ENCODE data around the gene CAPN12.
A peak's percentile ranks its signal among the peaks of the same experiment; 100 is the strongest.

The CAPN12 gene

DNA sequence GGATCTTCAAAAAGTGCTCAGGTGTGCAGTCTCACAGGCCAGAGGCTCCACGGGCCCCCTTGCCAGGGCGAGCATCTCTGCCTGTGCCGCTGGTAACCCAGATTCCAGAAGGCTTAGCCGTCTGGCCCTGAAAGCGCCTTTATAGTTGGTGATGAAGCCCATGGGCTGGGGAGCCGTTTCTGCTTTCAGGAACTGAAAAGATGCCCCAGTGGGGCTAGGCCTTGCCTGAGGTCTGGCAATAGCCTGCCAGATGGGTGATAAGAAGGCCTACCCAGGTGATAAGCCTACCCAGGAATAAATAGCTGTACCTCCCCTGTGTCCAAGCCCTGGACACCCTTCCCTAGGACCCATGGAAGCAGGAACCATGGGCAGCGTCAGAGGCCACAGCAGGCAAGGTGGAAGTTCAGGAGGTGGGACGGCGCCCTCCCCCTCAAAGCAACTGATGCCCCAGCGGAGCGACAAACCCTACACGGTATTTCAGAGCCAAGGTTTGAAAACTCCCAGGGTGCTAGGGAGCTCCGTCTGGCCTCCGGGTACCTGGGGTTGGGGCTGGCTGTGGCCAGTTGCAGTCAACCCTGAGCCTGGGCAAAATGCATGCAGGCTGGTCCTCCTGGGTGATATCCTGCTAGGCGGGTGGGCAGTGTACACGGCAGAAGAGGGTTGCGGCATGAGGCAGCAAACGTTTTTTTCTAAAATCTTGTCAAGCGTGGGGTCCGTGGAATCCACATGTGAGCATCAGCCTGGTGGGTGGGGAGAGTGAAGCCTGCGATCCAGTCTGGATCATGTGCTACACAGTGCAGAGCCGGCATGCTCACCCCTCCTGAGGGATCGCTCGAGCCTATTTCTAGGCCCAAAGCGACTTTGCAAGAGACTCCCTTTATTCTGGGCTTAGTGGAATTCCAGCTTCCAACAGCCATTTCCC lies 51.6 kb downstream of the CAPN12 start:
- WGBS, 2 experiments (ENCODE audit: insufficient coverage in 2 of 2): 78 to 80% methylated on average over 22 to 23 of the region's 25 CpGs
- Histone ChIP-seq H3K9me3 (ENCODE audit: control insufficient read depth, low read length) (no peaks in the 10 kb centered on the region), H3K36me3 (ENCODE audit: control insufficient read depth, insufficient read depth, low read length) (peaks cover 70% of the 10 kb centered on the region), H3K4me1 (ENCODE audit: control insufficient read depth, insufficient read depth, low read length, poor library complexity, severe bottlenecking) (peaks cover 66% of the 10 kb centered on the region), H3K27ac (ENCODE audit: low read depth, low read length, severe bottlenecking) (peak overlapping the region; percentile 97), H3K4me3 (ENCODE audit: extremely low read depth, insufficient read depth, low read length, poor library complexity, severe bottlenecking) (peak overlapping the region; percentile 3)

DNA sequence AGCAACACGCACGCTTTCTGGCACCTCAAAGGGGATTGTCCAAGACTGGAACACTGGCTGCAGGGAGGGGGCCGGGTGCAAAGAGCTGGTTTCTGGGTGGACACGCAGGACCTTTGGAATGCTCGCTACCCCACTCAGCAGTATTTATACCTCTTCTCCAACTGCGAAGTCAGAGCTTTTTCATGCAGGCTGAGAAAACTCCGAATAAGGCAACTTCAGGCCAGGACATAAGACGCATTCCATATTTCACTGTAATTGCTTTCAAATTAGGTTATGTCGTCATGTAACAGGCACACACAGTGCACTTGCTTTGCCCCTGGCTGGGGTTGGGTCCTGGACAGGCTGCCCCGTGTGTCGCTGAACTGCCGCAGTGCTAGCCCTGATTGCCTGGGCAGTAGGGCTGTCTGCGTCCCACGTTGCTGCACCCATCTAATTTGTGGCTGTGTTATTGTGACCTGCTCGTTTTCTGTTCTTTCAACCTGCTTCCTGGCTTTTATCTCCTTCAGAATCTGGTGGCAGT lies 52.3 kb downstream of the CAPN12 start:
- Histone ChIP-seq H3K27ac (ENCODE audit: low read depth, low read length, severe bottlenecking) (peak overlapping the region; percentile 97), H3K4me3 (ENCODE audit: extremely low read depth, insufficient read depth, low read length, poor library complexity, severe bottlenecking) (no peak overlapping the region), H3K4me1 (ENCODE audit: control insufficient read depth, insufficient read depth, low read length, poor library complexity, severe bottlenecking) (peaks cover 60% of the 10 kb centered on the region), H3K36me3 (ENCODE audit: control insufficient read depth, insufficient read depth, low read length) (peaks cover 70% of the 10 kb centered on the region), H3K9me3 (ENCODE audit: control insufficient read depth, low read length) (no peaks in the 10 kb centered on the region)
- 90 to 94% methylated on average over 14 of the region's 15 CpGs for WGBS, 2 experiments (ENCODE audit: insufficient coverage in 2 of 2)

DNA sequence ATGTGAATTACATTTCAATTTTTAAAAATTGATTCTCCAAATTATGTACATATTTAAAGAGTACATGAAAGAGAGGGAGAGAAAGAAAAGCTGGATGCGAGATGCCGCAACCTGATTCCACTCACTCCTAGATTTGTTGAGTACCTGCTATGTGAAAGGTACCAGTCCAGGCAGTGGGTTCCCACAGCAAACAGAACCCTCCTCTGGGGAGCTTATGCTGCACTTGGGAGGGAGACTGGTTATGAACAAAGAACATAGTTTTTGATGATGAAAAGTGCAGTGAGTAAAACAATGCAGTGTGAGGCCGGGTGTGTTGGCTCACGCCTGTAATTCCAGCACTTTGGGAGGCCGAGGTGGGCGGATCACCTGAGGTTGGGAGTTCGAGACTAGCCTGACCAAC lies 53.4 kb downstream of the CAPN12 start:
- 90 to 97% methylated on average over 5 of the region's 7 CpGs for WGBS, 2 experiments (ENCODE audit: insufficient coverage in 2 of 2)
- Histone ChIP-seq H3K36me3 (ENCODE audit: control insufficient read depth, insufficient read depth, low read length) (peaks cover 69% of the 10 kb centered on the region), H3K4me3 (ENCODE audit: extremely low read depth, insufficient read depth, low read length, poor library complexity, severe bottlenecking) (no peak overlapping the region), H3K27ac (ENCODE audit: low read depth, low read length, severe bottlenecking) (peak overlapping the region; percentile 57), H3K9me3 (ENCODE audit: control insufficient read depth, low read length) (no peaks in the 10 kb centered on the region), H3K4me1 (ENCODE audit: control insufficient read depth, insufficient read depth, low read length, poor library complexity, severe bottlenecking) (peaks cover 67% of the 10 kb centered on the region)

DNA sequence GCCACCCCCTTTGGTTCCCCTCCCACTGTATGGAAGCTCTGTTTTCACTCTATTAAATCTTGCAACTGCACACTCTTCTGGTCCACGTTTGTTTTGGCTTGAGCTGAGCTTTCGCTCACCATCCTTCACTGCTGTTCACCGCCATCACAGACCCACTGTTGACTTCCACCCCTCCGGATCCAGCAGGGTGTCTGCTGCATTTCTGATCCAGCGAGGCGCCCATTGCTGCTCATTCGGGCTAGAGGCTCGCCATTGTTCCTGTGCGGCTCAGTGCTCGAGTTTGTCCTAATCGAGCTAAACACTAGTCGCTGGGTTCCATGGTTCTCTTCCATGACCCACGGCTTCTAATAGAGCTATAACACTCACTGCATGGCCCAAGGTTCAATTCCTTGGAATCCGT lies 54.1 kb downstream of the CAPN12 start:
- Histone ChIP-seq H3K9me3 (ENCODE audit: control insufficient read depth, low read length) (no peaks in the 10 kb centered on the region), H3K4me3 (ENCODE audit: extremely low read depth, insufficient read depth, low read length, poor library complexity, severe bottlenecking) (no peak overlapping the region), H3K27ac (ENCODE audit: low read depth, low read length, severe bottlenecking) (peak overlapping the region; percentile 57), H3K36me3 (ENCODE audit: control insufficient read depth, insufficient read depth, low read length) (peaks cover 69% of the 10 kb centered on the region), H3K4me1 (ENCODE audit: control insufficient read depth, insufficient read depth, low read length, poor library complexity, severe bottlenecking) (peaks cover 67% of the 10 kb centered on the region)
- 90 to 94% methylated on average over 13 to 14 of the region's 14 CpGs for WGBS, 2 experiments (ENCODE audit: insufficient coverage in 2 of 2)

DNA sequence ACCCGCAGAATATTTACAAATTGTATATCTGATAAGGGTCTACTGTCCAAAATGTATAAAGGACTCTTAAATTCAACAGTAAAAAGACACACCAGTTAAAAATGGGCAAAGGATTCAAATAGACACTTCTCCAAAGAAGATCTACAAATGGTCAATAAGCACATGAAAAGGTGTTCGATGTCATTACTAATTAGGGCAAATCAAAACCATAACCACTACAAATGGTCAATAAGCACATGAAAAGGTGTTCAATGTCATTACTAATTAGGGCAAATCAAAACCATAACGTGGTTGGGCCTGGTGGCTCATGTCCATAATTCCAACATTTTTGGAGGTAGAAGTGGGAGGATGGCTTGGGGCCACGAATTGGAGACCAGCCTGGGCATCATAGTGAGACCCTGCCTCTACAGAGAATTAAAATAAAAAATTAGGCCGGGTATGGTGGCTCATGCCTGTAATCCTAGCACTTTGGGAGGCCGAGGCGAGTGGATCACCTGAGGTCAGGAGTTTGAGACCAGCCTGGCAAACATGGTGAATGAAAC lies 56.4 kb downstream of the CAPN12 start:
- no peaks in the 10 kb centered on the region for H3K9me3 ChIP-seq (ENCODE audit: control insufficient read depth, low read length)
- WGBS, 2 experiments (ENCODE audit: insufficient coverage in 2 of 2): 95 to 100% methylated on average over 2 to 3 of the region's 7 CpGs
- H3K36me3 ChIP-seq (ENCODE audit: control insufficient read depth, insufficient read depth, low read length): peaks cover 60% of the 10 kb centered on the region
- H3K27ac ChIP-seq (ENCODE audit: low read depth, low read length, severe bottlenecking): no peak overlapping the region
- no peak overlapping the region for H3K4me3 ChIP-seq (ENCODE audit: extremely low read depth, insufficient read depth, low read length, poor library complexity, severe bottlenecking)
- peaks cover 68% of the 10 kb centered on the region for H3K4me1 ChIP-seq (ENCODE audit: control insufficient read depth, insufficient read depth, low read length, poor library complexity, severe bottlenecking)

DNA sequence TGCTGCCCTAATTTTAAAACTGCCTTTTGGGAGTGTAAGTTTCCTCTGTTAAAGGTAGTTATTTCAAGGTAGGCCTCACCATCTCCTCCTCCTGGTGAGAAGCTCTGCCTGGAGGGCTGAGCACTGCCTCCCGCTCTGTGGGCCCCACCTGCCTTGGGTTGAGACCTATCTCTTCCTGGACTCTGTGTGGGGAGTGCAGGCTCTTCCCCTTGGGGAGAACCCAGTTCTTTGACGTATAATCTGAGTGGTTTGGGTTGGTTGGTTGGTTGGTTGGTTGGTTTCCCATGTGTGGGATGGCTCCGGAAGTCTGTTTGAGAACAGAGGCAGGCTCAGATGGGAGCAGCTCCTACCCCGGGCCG lies 57.8 kb downstream of the CAPN12 start:
- Histone ChIP-seq H3K36me3 (ENCODE audit: control insufficient read depth, insufficient read depth, low read length) (peaks cover 64% of the 10 kb centered on the region), H3K4me1 (ENCODE audit: control insufficient read depth, insufficient read depth, low read length, poor library complexity, severe bottlenecking) (peaks cover 59% of the 10 kb centered on the region), H3K27ac (ENCODE audit: low read depth, low read length, severe bottlenecking) (peak overlapping the region; percentile 91), H3K4me3 (ENCODE audit: extremely low read depth, insufficient read depth, low read length, poor library complexity, severe bottlenecking) (no peak overlapping the region), H3K9me3 (ENCODE audit: control insufficient read depth, low read length) (no peaks in the 10 kb centered on the region)
- WGBS, 2 experiments (ENCODE audit: insufficient coverage in 2 of 2): 100% methylated on average over 2 of the region's 5 CpGs; no CpG with 5 or more reads in 1 of the 2 experiments

DNA sequence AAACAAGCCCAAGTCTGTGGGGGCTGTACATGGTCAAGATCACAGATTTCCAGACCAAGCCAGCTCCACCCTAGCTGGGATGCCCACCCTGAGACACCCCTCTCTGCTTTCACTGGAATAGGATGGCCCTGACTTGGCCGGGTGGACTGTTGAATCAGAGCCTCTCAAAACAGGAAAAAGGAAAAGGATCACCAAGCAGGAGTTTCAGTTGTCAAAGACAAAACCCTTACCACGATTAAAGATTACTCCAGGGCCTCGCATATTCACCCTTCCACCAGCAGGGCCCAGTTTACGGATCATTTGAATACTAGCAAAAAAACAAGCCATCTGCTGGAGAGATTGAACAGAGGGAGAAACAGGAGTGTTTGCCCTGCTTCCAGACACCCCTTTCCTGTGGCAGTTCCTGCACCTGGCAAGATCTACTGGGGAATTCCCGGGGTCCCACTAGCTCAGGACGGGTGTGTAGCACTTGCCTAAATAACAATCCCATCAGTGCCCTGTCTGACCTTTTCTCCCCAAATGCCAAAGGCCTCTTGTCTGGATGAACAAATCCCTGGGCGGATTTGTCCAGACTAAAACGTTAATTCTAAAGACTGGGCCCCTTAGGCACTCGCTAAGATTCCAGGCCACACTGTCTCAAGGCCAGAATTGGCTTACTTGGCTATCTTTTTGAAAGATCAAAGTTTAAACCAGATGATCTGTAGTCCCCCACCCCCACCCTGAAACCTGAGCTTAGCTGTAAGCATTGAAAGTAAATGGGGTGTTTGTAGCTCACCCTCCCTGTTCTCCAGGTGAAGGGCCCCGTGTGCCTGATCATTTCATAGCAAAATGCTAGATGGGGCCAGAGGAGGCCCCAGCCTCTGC lies 58.4 kb downstream of the CAPN12 start:
- H3K4me3 ChIP-seq (ENCODE audit: extremely low read depth, insufficient read depth, low read length, poor library complexity, severe bottlenecking): no peak overlapping the region
- H3K4me1 ChIP-seq (ENCODE audit: control insufficient read depth, insufficient read depth, low read length, poor library complexity, severe bottlenecking): peaks cover 57% of the 10 kb centered on the region
- 51 to 56% methylated on average over 5 of the region's 10 CpGs for WGBS, 2 experiments (ENCODE audit: insufficient coverage in 2 of 2)
- H3K36me3 ChIP-seq (ENCODE audit: control insufficient read depth, insufficient read depth, low read length): peaks cover 69% of the 10 kb centered on the region
- peak overlapping the region; percentile 91 for H3K27ac ChIP-seq (ENCODE audit: low read depth, low read length, severe bottlenecking)
- no peaks in the 10 kb centered on the region for H3K9me3 ChIP-seq (ENCODE audit: control insufficient read depth, low read length)

DNA sequence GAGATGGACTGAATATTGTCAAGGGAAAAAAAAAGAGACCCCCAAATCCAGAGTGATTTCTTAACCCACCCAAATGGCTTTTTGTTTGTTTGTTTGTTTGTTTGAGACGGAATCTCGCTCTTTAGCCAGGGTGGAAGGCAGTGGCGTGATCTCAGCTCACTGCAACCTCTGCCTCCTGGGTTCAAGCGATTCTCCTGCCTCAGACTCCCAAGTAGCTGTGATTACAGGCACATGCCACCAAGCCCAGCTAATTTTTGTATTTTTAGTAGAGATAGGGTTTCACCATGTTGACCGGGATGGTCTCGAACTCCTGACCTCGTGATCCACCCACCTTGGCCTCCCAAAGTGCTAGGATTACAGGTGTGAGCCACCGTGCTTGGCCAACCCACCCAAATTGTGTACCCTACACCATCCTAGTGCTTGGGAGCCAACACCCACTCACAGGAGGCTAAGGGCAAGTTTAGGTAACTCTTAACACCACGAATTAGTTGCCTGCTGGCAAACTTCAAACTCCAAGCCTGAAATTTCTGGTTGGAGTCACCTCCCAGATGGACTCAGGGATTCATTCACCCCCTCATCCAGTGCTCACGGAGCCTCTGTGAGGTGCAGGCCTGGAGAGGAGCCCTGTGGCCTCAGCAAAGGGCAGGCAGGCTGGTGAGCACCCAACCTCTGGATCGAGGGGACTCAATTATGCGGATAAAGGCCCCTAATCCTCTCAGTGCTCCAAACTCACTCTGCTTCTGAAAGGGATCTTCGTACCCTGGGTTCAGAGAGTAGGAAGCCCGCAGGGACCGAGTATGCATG lies 59.2 kb downstream of the CAPN12 start:
- peaks cover 65% of the 10 kb centered on the region for H3K36me3 ChIP-seq (ENCODE audit: control insufficient read depth, insufficient read depth, low read length)
- H3K9me3 ChIP-seq (ENCODE audit: control insufficient read depth, low read length): no peaks in the 10 kb centered on the region
- peak overlapping the region; percentile 91 for H3K27ac ChIP-seq (ENCODE audit: low read depth, low read length, severe bottlenecking)
- WGBS, 2 experiments (ENCODE audit: insufficient coverage in 2 of 2): 91 to 93% methylated on average over 12 to 14 of the region's 15 CpGs
- H3K4me1 ChIP-seq (ENCODE audit: control insufficient read depth, insufficient read depth, low read length, poor library complexity, severe bottlenecking): peaks cover 59% of the 10 kb centered on the region
- no peak overlapping the region for H3K4me3 ChIP-seq (ENCODE audit: extremely low read depth, insufficient read depth, low read length, poor library complexity, severe bottlenecking)

DNA sequence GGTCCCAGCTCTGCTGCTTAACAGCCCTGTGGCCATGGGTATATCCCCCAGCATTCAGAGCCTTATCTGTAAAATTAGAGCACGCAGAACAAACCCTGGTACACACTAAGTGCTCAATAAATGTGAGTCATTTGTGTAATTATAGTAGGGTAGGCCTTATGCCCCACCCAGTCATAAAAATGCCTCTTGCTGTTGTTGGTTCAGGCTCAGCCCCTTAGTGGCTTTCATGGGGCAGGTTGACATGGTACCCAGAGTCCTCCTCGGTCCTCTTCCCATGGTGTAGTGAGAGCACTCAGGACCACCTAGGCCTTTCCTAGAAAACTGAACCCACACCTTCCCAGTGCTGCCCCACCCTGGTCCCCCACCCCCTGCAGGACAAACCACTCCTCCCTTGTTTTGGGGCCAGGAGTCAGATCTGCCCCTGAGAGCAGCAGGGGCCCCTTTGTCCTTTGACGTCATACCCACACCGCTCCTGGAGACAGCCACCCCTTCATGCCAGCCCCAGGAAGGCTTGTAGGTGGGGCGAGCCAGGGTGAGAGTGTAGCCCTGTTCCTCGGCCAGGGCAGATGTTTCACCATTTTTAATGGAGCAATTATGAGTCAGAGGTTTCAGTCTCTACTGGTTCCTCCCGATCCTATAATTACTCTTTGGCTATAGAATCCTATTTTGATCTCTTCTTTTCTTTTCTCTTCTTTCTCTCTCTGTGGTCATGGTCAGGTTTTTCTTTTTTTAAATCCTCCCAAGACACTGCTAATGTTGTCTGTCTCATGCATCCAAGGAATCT lies 60.0 kb downstream of the CAPN12 start:
- no peak overlapping the region for H3K4me3 ChIP-seq (ENCODE audit: extremely low read depth, insufficient read depth, low read length, poor library complexity, severe bottlenecking)
- peak overlapping the region; percentile 91 for H3K27ac ChIP-seq (ENCODE audit: low read depth, low read length, severe bottlenecking)
- no peaks in the 10 kb centered on the region for H3K9me3 ChIP-seq (ENCODE audit: control insufficient read depth, low read length)
- H3K4me1 ChIP-seq (ENCODE audit: control insufficient read depth, insufficient read depth, low read length, poor library complexity, severe bottlenecking): peaks cover 64% of the 10 kb centered on the region
- 57 to 69% methylated on average over 2 to 3 of the region's 7 CpGs for WGBS, 2 experiments (ENCODE audit: insufficient coverage in 2 of 2)
- peaks cover 66% of the 10 kb centered on the region for H3K36me3 ChIP-seq (ENCODE audit: control insufficient read depth, insufficient read depth, low read length)
